ENCODE data around the gene ACOX1. TPM values are rescaled to one million over a fixed set of nuclear protein-coding genes. Genes with fewer than 3 reads are reported as not detected.

ACOX1 gene
- total and polyA plus RNA-seq, 2 of the 13 experiments (the other 11 are each of a cell fraction or from before 2014, with no cell fraction given): 86.4 to 120 TPM

DNA sequence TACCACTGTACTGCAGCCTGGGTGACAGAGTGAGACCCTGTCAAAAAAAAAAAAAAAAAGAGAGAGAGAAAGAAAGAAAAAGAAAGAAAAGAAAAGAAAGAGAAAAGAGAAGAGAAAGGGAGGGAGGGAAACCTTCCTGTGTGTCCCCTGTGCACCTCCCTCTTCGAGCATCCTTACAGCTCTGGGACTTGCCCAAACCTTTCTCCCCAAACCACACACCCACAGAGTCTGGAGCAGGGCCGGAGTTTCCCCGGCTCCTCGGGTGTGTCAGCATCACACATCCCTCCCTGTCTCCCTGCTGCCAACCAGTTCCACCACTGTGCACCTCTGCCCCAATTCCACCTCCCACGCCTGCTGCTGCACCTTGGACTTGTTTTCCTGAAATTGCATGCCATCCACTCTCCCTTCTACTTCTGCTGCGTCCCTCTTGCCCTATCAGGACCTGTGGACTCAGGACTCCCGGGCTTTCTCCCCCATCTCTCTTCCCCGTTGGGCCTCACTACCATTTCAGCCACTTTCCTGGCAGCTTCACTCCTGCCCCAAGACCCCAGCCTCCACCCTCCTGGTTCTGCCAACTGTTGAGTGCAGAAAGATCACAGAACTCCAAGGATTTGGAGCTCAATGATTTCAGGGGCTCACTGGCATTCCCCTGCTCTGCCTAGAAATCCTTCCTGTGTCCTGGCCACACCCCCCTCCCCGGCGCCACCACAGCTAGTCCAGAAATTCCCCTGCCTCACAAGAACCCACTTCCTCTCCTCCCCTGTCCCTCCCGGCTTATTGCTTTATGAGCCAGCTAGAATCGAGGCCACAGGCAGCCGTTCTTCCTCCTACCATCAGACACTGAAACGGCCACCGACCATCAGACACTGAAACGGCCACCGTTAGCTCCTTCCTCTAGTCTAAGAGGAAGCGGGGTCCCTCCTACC lies 18.0 kb upstream of the ACOX1 start (continued):
- TF ChIP-seq, protein P1, sequence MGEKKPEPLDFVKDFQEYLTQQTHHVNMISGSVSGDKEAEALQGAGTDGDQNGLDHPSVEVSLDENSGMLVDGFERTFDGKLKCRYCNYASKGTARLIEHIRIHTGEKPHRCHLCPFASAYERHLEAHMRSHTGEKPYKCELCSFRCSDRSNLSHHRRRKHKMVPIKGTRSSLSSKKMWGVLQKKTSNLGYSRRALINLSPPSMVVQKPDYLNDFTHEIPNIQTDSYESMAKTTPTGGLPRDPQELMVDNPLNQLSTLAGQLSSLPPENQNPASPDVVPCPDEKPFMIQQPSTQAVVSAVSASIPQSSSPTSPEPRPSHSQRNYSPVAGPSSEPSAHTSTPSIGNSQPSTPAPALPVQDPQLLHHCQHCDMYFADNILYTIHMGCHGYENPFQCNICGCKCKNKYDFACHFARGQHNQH (CRISPR knock-in tag; IDR thresholded peaks at IDR 0.05): peak; percentile 92
- TF ChIP-seq, protein P2, sequence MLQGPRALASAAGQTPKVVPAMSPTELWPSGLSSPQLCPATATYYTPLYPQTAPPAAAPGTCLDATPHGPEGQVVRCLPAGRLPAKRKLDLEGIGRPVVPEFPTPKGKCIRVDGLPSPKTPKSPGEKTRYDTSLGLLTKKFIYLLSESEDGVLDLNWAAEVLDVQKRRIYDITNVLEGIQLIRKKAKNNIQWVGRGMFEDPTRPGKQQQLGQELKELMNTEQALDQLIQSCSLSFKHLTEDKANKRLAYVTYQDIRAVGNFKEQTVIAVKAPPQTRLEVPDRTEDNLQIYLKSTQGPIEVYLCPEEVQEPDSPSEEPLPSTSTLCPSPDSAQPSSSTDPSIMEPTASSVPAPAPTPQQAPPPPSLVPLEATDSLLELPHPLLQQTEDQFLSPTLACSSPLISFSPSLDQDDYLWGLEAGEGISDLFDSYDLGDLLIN (CRISPR knock-in tag; IDR thresholded peaks at IDR 0.05; ENCODE audit: borderline replicate concordance): 0 out of 2 replicates have a peak, but pooled peaks have one; percentile 59
- TF ChIP-seq ZKSCAN8 (CRISPR knock-in tag; IDR thresholded peaks at IDR 0.05; ENCODE audit: borderline replicate concordance): peak; percentile 85; the same call in 1 of the 2 replicates
- TF ChIP-seq, protein P3, sequence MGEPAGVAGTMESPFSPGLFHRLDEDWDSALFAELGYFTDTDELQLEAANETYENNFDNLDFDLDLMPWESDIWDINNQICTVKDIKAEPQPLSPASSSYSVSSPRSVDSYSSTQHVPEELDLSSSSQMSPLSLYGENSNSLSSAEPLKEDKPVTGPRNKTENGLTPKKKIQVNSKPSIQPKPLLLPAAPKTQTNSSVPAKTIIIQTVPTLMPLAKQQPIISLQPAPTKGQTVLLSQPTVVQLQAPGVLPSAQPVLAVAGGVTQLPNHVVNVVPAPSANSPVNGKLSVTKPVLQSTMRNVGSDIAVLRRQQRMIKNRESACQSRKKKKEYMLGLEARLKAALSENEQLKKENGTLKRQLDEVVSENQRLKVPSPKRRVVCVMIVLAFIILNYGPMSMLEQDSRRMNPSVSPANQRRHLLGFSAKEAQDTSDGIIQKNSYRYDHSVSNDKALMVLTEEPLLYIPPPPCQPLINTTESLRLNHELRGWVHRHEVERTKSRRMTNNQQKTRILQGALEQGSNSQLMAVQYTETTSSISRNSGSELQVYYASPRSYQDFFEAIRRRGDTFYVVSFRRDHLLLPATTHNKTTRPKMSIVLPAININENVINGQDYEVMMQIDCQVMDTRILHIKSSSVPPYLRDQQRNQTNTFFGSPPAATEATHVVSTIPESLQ (CRISPR knock-in tag; conservative IDR thresholded peaks at IDR 0.05): 0 out of 2 replicates have a peak, but pooled peaks have one; percentile 61
- TF ChIP-seq, protein P4, sequence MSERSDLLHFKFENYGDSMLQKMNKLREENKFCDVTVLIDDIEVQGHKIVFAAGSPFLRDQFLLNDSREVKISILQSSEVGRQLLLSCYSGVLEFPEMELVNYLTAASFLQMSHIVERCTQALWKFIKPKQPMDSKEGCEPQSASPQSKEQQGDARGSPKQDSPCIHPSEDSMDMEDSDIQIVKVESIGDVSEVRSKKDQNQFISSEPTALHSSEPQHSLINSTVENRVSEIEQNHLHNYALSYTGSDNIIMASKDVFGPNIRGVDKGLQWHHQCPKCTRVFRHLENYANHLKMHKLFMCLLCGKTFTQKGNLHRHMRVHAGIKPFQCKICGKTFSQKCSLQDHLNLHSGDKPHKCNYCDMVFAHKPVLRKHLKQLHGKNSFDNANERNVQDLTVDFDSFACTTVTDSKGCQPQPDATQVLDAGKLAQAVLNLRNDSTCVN (CRISPR knock-in tag; IDR thresholded peaks at IDR 0.05; ENCODE audit: borderline replicate concordance): peak; percentile 66; the same call in 1 of the 2 replicates
- TF ChIP-seq ZSCAN9 (CRISPR knock-in tag; IDR thresholded peaks at IDR 0.05; ENCODE audit: borderline replicate concordance): peak; percentile 92
- peak; percentile 68; the same call in 1 of the 2 replicates for TF ChIP-seq BRD4 (CRISPR knock-in tag; IDR thresholded peaks at IDR 0.05)
- TF ChIP-seq ZBTB42 (CRISPR knock-in tag; IDR thresholded peaks at IDR 0.05): 0 out of 2 replicates have a peak, but pooled peaks have one; percentile 24
- peak; percentile 76; the same call in 1 of the 2 replicates for TF ChIP-seq ZNF782 (CRISPR knock-in tag; IDR thresholded peaks at IDR 0.05; ENCODE audit: borderline replicate concordance)
- TF ChIP-seq NAIF1 (CRISPR knock-in tag; IDR thresholded peaks at IDR 0.05; ENCODE audit: borderline replicate concordance): peak; percentile 44; the same call in 1 of the 2 replicates
- TF ChIP-seq CREM (IDR thresholded peaks at IDR 0.05): peak; percentile 64; the same call in 1 of the 2 replicates
- TF ChIP-seq CREM (CRISPR knock-in tag; IDR thresholded peaks at IDR 0.05): no peak
- peak; percentile 68; the same call in 1 of the 2 replicates for TF ChIP-seq ZNF350 (CRISPR knock-in tag; IDR thresholded peaks at IDR 0.05; ENCODE audit: borderline replicate concordance, low read depth)
- TF ChIP-seq ZNF776 (CRISPR knock-in tag; IDR thresholded peaks at IDR 0.05): no peak
- TF ChIP-seq MZF1 (CRISPR knock-in tag; IDR thresholded peaks at IDR 0.05; ENCODE audit: borderline replicate concordance): peak; percentile 58; the same call in 1 of the 2 replicates
- peak; percentile 68; the same call in 1 of the 2 replicates for TF ChIP-seq ZNF605 (CRISPR knock-in tag; IDR thresholded peaks at IDR 0.05)
- no peak; the same call in 1 of the 2 replicates for TF ChIP-seq ZNF660 (CRISPR knock-in tag; IDR thresholded peaks at IDR 0.05; ENCODE audit: borderline replicate concordance, low read depth)
- TF ChIP-seq ZNF230 (CRISPR knock-in tag; IDR thresholded peaks at IDR 0.05): peak; percentile 29; the same call in 1 of the 2 replicates
- TF ChIP-seq TMF1 (CRISPR knock-in tag; IDR thresholded peaks at IDR 0.05; ENCODE audit: low read depth): peak; percentile 74; the same call in 1 of the 2 replicates
